Measurements from ENCODE around the gene CATSPERZ.

The CATSPERZ gene

GRCh38 chr11:64349025-64349387 is 48.8 kb downstream of the CATSPERZ start:
- in situ Hi-C loops (cut with MboI; ENCODE audit: low pct_unique_long_range_greater_than_20kb, low sequenced_read_pairs) = no loop called here
- DNase-seq = no peak

GRCh38 chr11:64349404-64349803 is 49.2 kb downstream of the CATSPERZ start:
- in situ Hi-C loops (cut with MboI; ENCODE audit: low pct_unique_long_range_greater_than_20kb, low sequenced_read_pairs) = no loop called here

GRCh38 chr11:64351136-64351631 is 51.0 kb downstream of the CATSPERZ start:
- in situ Hi-C loops (cut with MboI; ENCODE audit: low pct_unique_long_range_greater_than_20kb, low sequenced_read_pairs) = no loop called here
- no peak for DNase-seq

More at GRCh38 chr11:64349404-64349803, 49.2 kb downstream of the CATSPERZ start:
- DNase-seq = no peak

GRCh38 chr11:64352099-64352994 is 52.2 kb downstream of the CATSPERZ start:
- no peak for DNase-seq
- in situ Hi-C loops (cut with MboI; ENCODE audit: low pct_unique_long_range_greater_than_20kb, low sequenced_read_pairs) = no loop called here

- in situ Hi-C loops (cut with MboI; ENCODE audit: low pct_unique_long_range_greater_than_20kb, low sequenced_read_pairs) = no loop called here
- no peak for DNase-seq
Measured at GRCh38 chr11:64352995-64353714, 53.0 kb downstream of the CATSPERZ start.

GRCh38 chr11:64353715-64354506 is 53.8 kb downstream of the CATSPERZ start:
- in situ Hi-C loops (cut with MboI; ENCODE audit: low pct_unique_long_range_greater_than_20kb, low sequenced_read_pairs) = no loop called here
- DNase-seq = no peak
